Spleen (tissue), 7 donors: ENCODE results near the gene C11orf54.

Experiments
- CTCF ChIP-seq, 11 experiments: fragments of 200-600 bp in 7 of 11; fragments of 450-650 bp in 4 of 11; sonication (generic) in 4 of 11; IDR thresholded peaks in 8 of 11; conservative IDR thresholded peaks in 3 of 11; 1 replicate in 7 of 11; 2 replicates in 4 of 11; pipeline versions ENCODE4 v1.4.0 to v1.8.0; 2016 to 2021; ENCODE audit warnings: antibody characterized with exemption in 11 of 11, inconsistent platforms in 4 of 11, mild to moderate bottlenecking in 1 of 11
- POLR2AphosphoS5 ChIP-seq, 3 donors: sonication (generic); formaldehyde crosslinking; IDR thresholded peaks; one replicate each; pipeline ENCODE4 v1.5.1; 2017; ENCODE audit warnings: antibody characterized with exemption in 3 of 3
- donor health status: DM: no; HTN: no; CAD: no; lungs with moderate emphysema.
- donor health status: DM: no; HTN: no; CAD: no.
- donor health status: DM: no; HTN: no; CAD: no.

- TF ChIP-seq CTCF (IDR thresholded peaks at IDR 0.05 in 8 of 11, conservative IDR thresholded peaks at IDR 0.05 in 3 of 11) (no peak), POLR2AphosphoS5 (IDR thresholded peaks at IDR 0.05) (no peak)
These were observed 8.0 kb upstream of the C11orf54 start for GRCh38 chr11:93733474-93733873.
